RWPE2 (cell line): Measurements from ENCODE around the gene GPR107.

ENCODE experiments used
- ATAC-seq: fragments of 200-7000 bp; cut with Tn5 transposase; 3 replicates; pipeline ENCODE4 v1.9.1; 2021; ENCODE audit warnings: low read depth
- DNase-seq: peaks from one replicate; pipeline ENCODE4 v3.0.0-alpha.2; 2020; ENCODE audit warnings: low spot score
- H3K27ac ChIP-seq: fragments of 450-650 bp; 2 replicates; pipeline ENCODE4 v1.5.1; 2017; ENCODE audit warnings: mild to moderate bottlenecking; ENCODE audit not compliant: poor library complexity, severe bottlenecking
- H3K27me3 ChIP-seq: fragments of 250-450 bp; sonication (Bioruptor Pico); 2 replicates; pipeline ENCODE4 v1.5.1; 2021; ENCODE audit warnings: mild to moderate bottlenecking, moderate library complexity; ENCODE audit not compliant: insufficient read depth, poor library complexity, severe bottlenecking
- H3K36me3 ChIP-seq: fragments of 250-450 bp; sonication (Bioruptor Pico); 2 replicates; pipeline ENCODE4 v1.5.1; 2020; ENCODE audit warnings: low read depth, mild to moderate bottlenecking, moderate library complexity
- H3K4me1 ChIP-seq: fragments of 250-450 bp; sonication (Bioruptor Pico); 2 replicates; pipeline ENCODE4 v1.5.1; 2021; ENCODE audit warnings: mild to moderate bottlenecking, moderate library complexity; ENCODE audit not compliant: insufficient read depth, poor library complexity, severe bottlenecking
- H3K4me3 ChIP-seq: fragments of 250-450 bp; sonication (Bioruptor Pico); 2 replicates; pipeline ENCODE4 v1.5.1; 2021; ENCODE audit warnings: mild to moderate bottlenecking, moderate library complexity; ENCODE audit not compliant: severe bottlenecking
- H3K9me3 ChIP-seq: fragments of 250-450 bp; sonication (Bioruptor Pico); 2 replicates; pipeline ENCODE4 v1.5.1; 2021; ENCODE audit warnings: mild to moderate bottlenecking, moderate library complexity; ENCODE audit not compliant: severe bottlenecking
- CTCF ChIP-seq: fragments of 450-650 bp; IDR thresholded peaks from one replicate; pipeline ENCODE4 v1.5.1; 2017; ENCODE audit warnings: mild to moderate bottlenecking, moderate library complexity; ENCODE audit not compliant: poor library complexity, severe bottlenecking

GPR107 gene

GRCh38 chr9:130128251-130128650 lies 74.5 kb downstream of the GPR107 start:
- no peak for ATAC-seq
- Histone ChIP-seq H3K27me3 (no peaks in the 10 kb centered on the region), H3K36me3 (peaks cover 37% of the 10 kb centered on the region), H3K27ac (no peak overlapping the region), H3K4me1 (no peaks in the 10 kb centered on the region), H3K9me3 (no peaks in the 10 kb centered on the region), H3K4me3 (no peak overlapping the region)
- TF ChIP-seq CTCF, result no peak
- no peak for DNase-seq

- Histone ChIP-seq H3K27me3 (no peaks in the 10 kb centered on the region), H3K36me3 (peaks cover 35% of the 10 kb centered on the region), H3K4me3 (no peak overlapping the region), H3K27ac (no peak overlapping the region), H3K4me1 (no peaks in the 10 kb centered on the region), H3K9me3 (no peaks in the 10 kb centered on the region)
- TF ChIP-seq CTCF, result no peak
- DNase-seq, result no peak
- no peak for ATAC-seq
Observed at GRCh38 chr9:130128733-130129431, 75.2 kb downstream of the GPR107 start.

- TF ChIP-seq CTCF, result no peak
- Histone ChIP-seq H3K27ac (no peak overlapping the region), H3K4me1 (no peaks in the 10 kb centered on the region), H3K4me3 (no peak overlapping the region), H3K27me3 (no peaks in the 10 kb centered on the region), H3K9me3 (no peaks in the 10 kb centered on the region), H3K36me3 (peaks cover 35% of the 10 kb centered on the region)
- DNase-seq, result no peak
- ATAC-seq, result no peak
Observed at GRCh38 chr9:130129432-130130061, 75.8 kb downstream of the GPR107 start.

GRCh38 chr9:130132746-130133145 lies 79.0 kb downstream of the GPR107 start:
- no peak for DNase-seq
- peaks cover 2% of the 10 kb centered on the region for H3K4me1 ChIP-seq
- no peak for ATAC-seq
- no peak overlapping the region for H3K4me3 ChIP-seq
- no peaks in the 10 kb centered on the region for H3K9me3 ChIP-seq
- H3K27ac ChIP-seq, result no peak overlapping the region
- no peaks in the 10 kb centered on the region for H3K27me3 ChIP-seq
- TF ChIP-seq CTCF, result no peak
- peaks cover 30% of the 10 kb centered on the region for H3K36me3 ChIP-seq
